PC-9 (cell line): ENCODE results near the gene S100A8. TPM values are rescaled to one million over a fixed set of nuclear protein-coding genes. Genes with fewer than 3 reads are reported as not detected.

Experiments used
- BruUV-seq: library from RNA; stranded (reverse); fragments of 400-500 nt; replicated peaks from 2 replicates; lab custom pipeline; 2021; lab: Mats Ljungman, UMichigan
- CTCF ChIA-PET: fragments of 300-600 bp; sonication (Branson Sonifier 250); formaldehyde crosslinking; loops from one replicate; lab custom pipeline; 2022; ENCODE audit warnings: antibody characterized with exemption; lab: Charles Lee
- POLR2A ChIA-PET: fragments of 300-600 bp; sonication (Branson Sonifier 250); formaldehyde crosslinking; loops from one replicate; lab custom pipeline; 2022; ENCODE audit warnings: antibody characterized with exemption; ENCODE audit not compliant: unreplicated experiment; lab: Charles Lee
- DNase-seq, 2 experiments: peaks; one replicate each; pipeline versions ENCODE4 v3.0.0 to v3.0.0-alpha.2; 2015 to 2022; ENCODE audit warnings: mixed read lengths in 1 of 2
- H2AFZ ChIP-seq: fragments of 200-600 bp; sonication (generic); 2 replicates; pipeline ENCODE4 v1.8.1; 2017; ENCODE audit warnings: antibody characterized with exemption
- H3F3A ChIP-seq: fragments of 200-600 bp; sonication (generic); 2 replicates; pipeline ENCODE4 v1.8.1; 2017; ENCODE audit warnings: antibody characterized with exemption, mild to moderate bottlenecking, low read depth; ENCODE audit not compliant: insufficient read depth
- H3K27ac ChIP-seq: fragments of 200-600 bp; sonication (generic); 2 replicates; pipeline ENCODE4 v1.6.1; 2016; ENCODE audit warnings: mixed run types
- H3K27me3 ChIP-seq: fragments of 200-600 bp; sonication (generic); 2 replicates; pipeline ENCODE4 v1.6.1; 2016; ENCODE audit warnings: low read depth, mixed run types; ENCODE audit not compliant: insufficient read depth
- H3K36me3 ChIP-seq: fragments of 200-600 bp; sonication (generic); 2 replicates; pipeline ENCODE4 v1.6.1; 2016; ENCODE audit warnings: low read depth, mixed run types
- H3K4me1 ChIP-seq: fragments of 200-600 bp; sonication (generic); replicated peaks from 2 replicates; pipeline ENCODE4 v1.6.1; 2016; ENCODE audit warnings: mixed run types; ENCODE audit not compliant: insufficient read depth
- H3K4me2 ChIP-seq: fragments of 200-600 bp; sonication (generic); 2 replicates; pipeline ENCODE4 v1.6.1; 2017; ENCODE audit warnings: mixed run types
- H3K4me3 ChIP-seq: fragments of 200-600 bp; sonication (generic); 2 replicates; pipeline ENCODE4 v1.6.1; 2016; ENCODE audit warnings: mixed run types
- H3K79me2 ChIP-seq: fragments of 200-600 bp; sonication (generic); 2 replicates; pipeline ENCODE4 v1.6.1; 2017; ENCODE audit warnings: low read depth, mixed run types
- H3K9me2 ChIP-seq: fragments of 200-600 bp; sonication (generic); 2 replicates; pipeline ENCODE4 v1.8.1; 2017; ENCODE audit warnings: mild to moderate bottlenecking; ENCODE audit not compliant: insufficient read depth
- H3K9me3 ChIP-seq: fragments of 200-600 bp; sonication (generic); 2 replicates; pipeline ENCODE4 v1.8.1; 2016; ENCODE audit warnings: low read depth; ENCODE audit not compliant: insufficient read depth
- H4K20me1 ChIP-seq: fragments of 200-600 bp; sonication (generic); 2 replicates; pipeline ENCODE4 v1.8.1; 2017; ENCODE audit not compliant: insufficient read depth
- EZH2 ChIP-seq: fragments of 200-600 bp; sonication (generic); IDR thresholded peaks from 2 replicates; pipeline ENCODE4 v1.8.0; 2017; ENCODE audit warnings: antibody characterized with exemption, low read depth
- intact Hi-C: fragments of 100-400 bp; cut with micrococcal nuclease; formaldehyde crosslinking; loops from one replicate; pipeline ENCODE4 v1.10.0; 2022; ENCODE audit not compliant: unreplicated experiment
- total RNA-seq: library from RNA; stranded (reverse); gene quantifications from 2 replicates; pipeline ENCODE4 v1.2.3, GENCODE V29; 2021
- TF ChIP-seq, protein P1 (sequence below): fragments of 200-600 bp; sonication (generic); conservative IDR thresholded peaks from 2 replicates; pipeline ENCODE4 v1.6.1; 2017; ENCODE audit warnings: mixed run types, antibody characterized with exemption, mild to moderate bottlenecking, moderate library complexity

The S100A8 gene
- total RNA-seq, 1 experiment from 2014 or later: not detected

- Histone ChIP-seq H3K9me3 (no peaks in the 10 kb centered on the region), H3K79me2 (no peaks in the 10 kb centered on the region), H4K20me1 (no peaks in the 10 kb centered on the region), H3K9me2 (no peaks in the 10 kb centered on the region), H3K4me1 (peaks cover 10% of the 10 kb centered on the region; the same call in 1 of the 2 replicates), H3K4me2 (no peak overlapping the region), H3K36me3 (no peaks in the 10 kb centered on the region), H2AFZ (no peak overlapping the region), H3K4me3 (no peak overlapping the region), H3K27me3 (no peaks in the 10 kb centered on the region), H3K27ac (no peak overlapping the region), H3F3A (peaks cover 3% of the 10 kb centered on the region; the same call in 1 of the 2 replicates)
- DNase-seq: no peak
- ChIA-PET POLR2A (no interaction called here), CTCF (no interaction called here)
- BruUV-seq: no TSS peak
- TF ChIP-seq, protein P1, sequence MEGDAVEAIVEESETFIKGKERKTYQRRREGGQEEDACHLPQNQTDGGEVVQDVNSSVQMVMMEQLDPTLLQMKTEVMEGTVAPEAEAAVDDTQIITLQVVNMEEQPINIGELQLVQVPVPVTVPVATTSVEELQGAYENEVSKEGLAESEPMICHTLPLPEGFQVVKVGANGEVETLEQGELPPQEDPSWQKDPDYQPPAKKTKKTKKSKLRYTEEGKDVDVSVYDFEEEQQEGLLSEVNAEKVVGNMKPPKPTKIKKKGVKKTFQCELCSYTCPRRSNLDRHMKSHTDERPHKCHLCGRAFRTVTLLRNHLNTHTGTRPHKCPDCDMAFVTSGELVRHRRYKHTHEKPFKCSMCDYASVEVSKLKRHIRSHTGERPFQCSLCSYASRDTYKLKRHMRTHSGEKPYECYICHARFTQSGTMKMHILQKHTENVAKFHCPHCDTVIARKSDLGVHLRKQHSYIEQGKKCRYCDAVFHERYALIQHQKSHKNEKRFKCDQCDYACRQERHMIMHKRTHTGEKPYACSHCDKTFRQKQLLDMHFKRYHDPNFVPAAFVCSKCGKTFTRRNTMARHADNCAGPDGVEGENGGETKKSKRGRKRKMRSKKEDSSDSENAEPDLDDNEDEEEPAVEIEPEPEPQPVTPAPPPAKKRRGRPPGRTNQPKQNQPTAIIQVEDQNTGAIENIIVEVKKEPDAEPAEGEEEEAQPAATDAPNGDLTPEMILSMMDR: no peak
- intact Hi-C loops: no loop called here
Observed at GRCh38 chr1:153399401-153400055, 8.7 kb upstream of the S100A8 start.

DNA sequence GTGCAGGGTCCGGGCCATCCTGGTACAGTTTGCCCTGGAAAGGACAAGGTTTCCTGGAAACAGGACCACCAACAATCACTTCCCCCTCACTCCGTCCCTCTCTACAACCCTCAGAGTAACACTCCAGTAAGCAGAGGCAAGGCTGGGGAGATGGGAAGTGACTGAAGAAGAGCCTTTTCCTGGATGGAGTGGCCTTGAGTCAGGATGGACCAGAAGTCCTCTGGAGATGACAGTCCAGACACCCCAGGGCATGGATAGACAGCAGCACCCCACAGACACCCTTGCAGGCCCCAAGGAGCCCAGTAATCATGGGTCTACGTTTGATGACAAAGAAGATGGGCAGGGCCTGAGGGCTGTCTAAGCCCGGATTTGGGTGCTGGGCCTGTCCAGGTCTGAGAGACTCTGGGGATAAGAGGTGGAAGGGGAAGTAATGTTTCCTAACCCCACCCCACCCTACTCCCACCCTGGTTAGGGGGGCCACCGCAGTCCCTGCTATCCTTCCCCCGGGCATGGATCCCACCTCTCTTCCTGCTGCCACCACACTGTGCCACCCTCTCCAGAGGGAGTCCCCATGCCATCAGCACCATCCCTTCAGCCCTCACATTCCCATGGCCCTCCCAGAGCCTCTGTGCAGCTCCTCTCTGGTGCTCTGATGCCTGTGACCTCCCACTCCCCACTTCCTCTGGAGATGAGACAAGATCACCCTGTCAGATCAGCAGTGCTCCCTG, 7.2 kb upstream of the S100A8 start:
- Histone ChIP-seq H3K4me3 (no peak overlapping the region), H3F3A (peaks cover 3% of the 10 kb centered on the region; the same call in 1 of the 2 replicates), H3K4me1 (peaks cover 24% of the 10 kb centered on the region), H3K9me2 (no peaks in the 10 kb centered on the region), H3K27me3 (no peaks in the 10 kb centered on the region), H4K20me1 (no peaks in the 10 kb centered on the region), H3K79me2 (no peaks in the 10 kb centered on the region), H3K4me2 (no peak overlapping the region), H3K27ac (no peak overlapping the region), H3K9me3 (no peaks in the 10 kb centered on the region), H3K36me3 (no peaks in the 10 kb centered on the region), H2AFZ (no peak overlapping the region)
- ChIA-PET POLR2A (no interaction called here), CTCF (no interaction called here)
- intact Hi-C loops: no loop called here
- TF ChIP-seq, protein P1: no peak
- BruUV-seq: no TSS peak
- no peak for DNase-seq

- CTCF ChIA-PET: no interaction called here
- no peak overlapping the region for H2AFZ ChIP-seq
- H3K9me2 ChIP-seq: no peaks in the 10 kb centered on the region
- H3K4me1 ChIP-seq: peaks cover 28% of the 10 kb centered on the region
- no peaks in the 10 kb centered on the region for H3K27me3 ChIP-seq
- no peaks in the 10 kb centered on the region for H3K36me3 ChIP-seq
- no peak for DNase-seq
- H4K20me1 ChIP-seq: no peaks in the 10 kb centered on the region
- H3K9me3 ChIP-seq: no peaks in the 10 kb centered on the region
- no peak overlapping the region for H3K27ac ChIP-seq
- peaks cover 3% of the 10 kb centered on the region; the same call in 1 of the 2 replicates for H3F3A ChIP-seq
- H3K4me3 ChIP-seq: no peak overlapping the region
- H3K79me2 ChIP-seq: no peaks in the 10 kb centered on the region
- H3K4me2 ChIP-seq: no peak overlapping the region
- BruUV-seq: no TSS peak
- intact Hi-C loops: no loop called here
- no peak for TF ChIP-seq EZH2
- TF ChIP-seq, protein P1: no peak
- POLR2A ChIA-PET: no interaction called here
Observed at GRCh38 chr1:153397051-153397923, 6.4 kb upstream of the S100A8 start.
